B cell (primary cell): Measurements from ENCODE around the gene LZTR1. TPM values are rescaled to one million over a fixed set of nuclear protein-coding genes. Genes with fewer than 3 reads are reported as not detected.
A peak's percentile ranks its signal among the peaks of the same experiment; 100 is the strongest.

Experiments
- ATAC-seq: fragments of 200-7000 bp; cut with Tn5 transposase; one replicate; pipeline ENCODE4 v1.10.0; 2021; ENCODE audit warnings: low read depth, mild to moderate bottlenecking, moderate number of reproducible peaks, moderate library complexity
- CTCF ChIA-PET: fragments of 350-600 bp; sonication (Branson Sonifier 250); formaldehyde crosslinking; loops from one replicate; lab custom pipeline; 2021; ENCODE audit warnings: antibody characterized with exemption, inconsistent platforms; lab: Charles Lee
- POLR2A ChIA-PET: fragments of 350-600 bp; sonication (Branson Sonifier 250); formaldehyde crosslinking; loops from one replicate; lab custom pipeline; 2021; ENCODE audit warnings: antibody characterized with exemption; lab: Charles Lee
- DNase-seq: peaks from one replicate; pipeline ENCODE4 v3.0.0; 2013
- H2AFZ ChIP-seq: 2 replicates; pipeline ENCODE4 v1.6.1; 2012; ENCODE audit warnings: mild to moderate bottlenecking, low read depth, low read length; ENCODE audit not compliant: insufficient read depth, poor library complexity, severe bottlenecking
- H3K27ac ChIP-seq, 2 donors: 1 replicate in 1 of 2; 2 replicates in 1 of 2; pipeline ENCODE4 v1.5.1; 2012 to 2013; ENCODE audit warnings: low read length in 2 of 2, mild to moderate bottlenecking in 2 of 2, moderate library complexity in 1 of 2
- H3K27me3 ChIP-seq, 4 experiments: fragments of 200-600 bp in 1 of 4; sonication (generic) in 1 of 4; replicated peaks in 1 of 4; 1 replicate in 2 of 4; 2 replicates in 2 of 4; pipeline versions ENCODE4 v1.6.1 to v1.7.0; 2013 to 2016; ENCODE audit warnings: low read length in 3 of 4, mild to moderate bottlenecking in 2 of 4, mixed read lengths in 1 of 4, moderate library complexity in 1 of 4; ENCODE audit not compliant: insufficient read depth in 4 of 4, control insufficient read depth in 3 of 4; ENCODE audit errors: control extremely low read depth in 1 of 4
- H3K36me3 ChIP-seq, 2 experiments: replicated peaks in 1 of 2; 1 replicate in 1 of 2; 2 replicates in 1 of 2; pipeline versions ENCODE4 v1.6.1 to v1.7.1; 2013; ENCODE audit warnings: low read length in 1 of 2; ENCODE audit not compliant: insufficient read depth in 2 of 2, control insufficient read depth in 1 of 2; ENCODE audit errors: control extremely low read depth in 1 of 2, extremely low read depth in 1 of 2
- H3K4me1 ChIP-seq, 2 donors: fragments of 200-600 bp in 1 of 2; sonication (generic) in 1 of 2; 1 replicate in 1 of 2; 2 replicates in 1 of 2; pipeline versions ENCODE4 v1.5.1 to v1.6.1; 2013 to 2017; ENCODE audit warnings: low read length in 2 of 2; ENCODE audit not compliant: control insufficient read depth in 2 of 2, insufficient read depth in 2 of 2
- H3K4me2 ChIP-seq: replicated peaks from 2 replicates; pipeline ENCODE3; 2012; ENCODE audit warnings: mild to moderate bottlenecking, low read depth, low read length; ENCODE audit not compliant: poor library complexity, severe bottlenecking
- H3K4me3 ChIP-seq, 5 experiments: fragments of 200-600 bp in 1 of 5; sonication (generic) in 1 of 5; 1 replicate in 3 of 5; 2 replicates in 2 of 5; pipeline versions ENCODE4 v1.5.1 to v1.7.0; 2011 to 2016; ENCODE audit warnings: low read length in 4 of 5, mild to moderate bottlenecking in 4 of 5, low read depth in 2 of 5, control low read depth in 1 of 5, moderate library complexity in 1 of 5; ENCODE audit not compliant: insufficient read depth in 1 of 5; ENCODE audit errors: control extremely low read depth in 1 of 5, extremely low read depth in 1 of 5
- H3K79me2 ChIP-seq: fragments of 200-600 bp; sonication (generic); one replicate; pipeline ENCODE4 v1.6.0; 2016; ENCODE audit warnings: low read length; ENCODE audit not compliant: control insufficient read depth, insufficient read depth
- H3K9ac ChIP-seq: fragments of 200-600 bp; sonication (generic); 2 replicates; pipeline ENCODE4 v1.6.1; 2017; ENCODE audit warnings: mild to moderate bottlenecking, low read length, moderate library complexity
- H3K9me3 ChIP-seq, 3 donors: one replicate each; pipeline versions ENCODE4 v1.6.1 to v1.7.1; 2013; ENCODE audit warnings: low read length in 2 of 3; ENCODE audit not compliant: control insufficient read depth in 2 of 3, insufficient read depth in 1 of 3; ENCODE audit errors: control extremely low read depth in 1 of 3
- H4K20me1 ChIP-seq: 2 replicates; pipeline ENCODE4 v1.6.0; 2012; ENCODE audit warnings: mild to moderate bottlenecking, low read length; ENCODE audit not compliant: insufficient read depth, control insufficient read depth, poor library complexity, severe bottlenecking
- H3K27ac Mint-ChIP-seq: one replicate; pipeline ENCODE4 v1.8.0; 2021; ENCODE audit warnings: mixed read lengths
- H3K27me3 Mint-ChIP-seq: one replicate; pipeline ENCODE4 v1.8.0; 2021; ENCODE audit warnings: mixed read lengths
- H3K4me1 Mint-ChIP-seq: one replicate; pipeline ENCODE4 v1.8.0; 2021; ENCODE audit warnings: mixed read lengths
- H3K4me3 Mint-ChIP-seq: one replicate; pipeline ENCODE4 v1.8.0; 2021; ENCODE audit warnings: mixed read lengths
- H3K9me3 Mint-ChIP-seq: one replicate; pipeline ENCODE4 v1.8.0; 2022; ENCODE audit warnings: mixed read lengths; ENCODE audit not compliant: insufficient read depth
- CTCF ChIP-seq: fragments of 200-600 bp; IDR thresholded peaks from one replicate; pipeline ENCODE4 v1.8.0; 2022; ENCODE audit warnings: antibody characterized with exemption, mild to moderate bottlenecking
- EZH2 ChIP-seq: IDR thresholded peaks from 2 replicates; pipeline ENCODE4 v1.6.1; 2012; ENCODE audit warnings: borderline replicate concordance, low read depth, mild to moderate bottlenecking, moderate library complexity, low read length; ENCODE audit not compliant: insufficient read depth, poor library complexity, severe bottlenecking
- WGBS: methylation state at CpG from one replicate; pipeline ENCODE4 v1.1.5; 2013; ENCODE audit warnings: missing lambda C conversion rate; ENCODE audit not compliant: insufficient coverage; 5-methylcytosine and 5-hydroxymethylcytosine counted together
- intact Hi-C: fragments of 100-400 bp; cut with micrococcal nuclease; formaldehyde crosslinking; loops from one replicate; pipeline ENCODE4 v1.10.0; 2022
- polyA plus RNA-seq: library from polyadenylated mRNA; depleted of rRNA; stranded (reverse); fragments of >200 nt; gene quantifications from 2 replicates; pipeline ENCODE4 v1.2.3, GENCODE V29; 2012
- total RNA-seq, 2 donors: library from RNA; stranded (reverse); fragments of 120-200 nt in 1 of 2; gene quantifications; 1 replicate in 1 of 2; 2 replicates in 1 of 2; pipeline versions ENCODE4 v1.2.3 to v1.2.4, GENCODE V29; 2013 to 2022

LZTR1 gene
- total and polyA plus RNA-seq, 2 donors (not counting 1 experiment from before 2014, with no cell fraction given) = 75.7 to 94.8 TPM

- peak overlapping the region in 1 of 2 donors; percentile 74 for H3K27ac ChIP-seq
- H2AFZ ChIP-seq = no peak overlapping the region
- intact Hi-C loops = loop anchor here (5.0 kb wide), 1 partner anchor 310 kb away; no protein-coding TSS in a partner anchor
- H3K27me3 Mint-ChIP-seq = no peaks in the 10 kb centered on the region
- H4K20me1 ChIP-seq = no peaks in the 10 kb centered on the region
- peaks cover 14 to 24% of the 10 kb centered on the region in 2 donors for H3K4me1 ChIP-seq
- no peak overlapping the region for H3K4me2 ChIP-seq
- H3K4me3 Mint-ChIP-seq = peak overlapping the region; percentile 94
- no peaks in the 10 kb centered on the region for H3K9me3 ChIP-seq
- 97% methylated on average over 11 of the region's 14 CpGs for WGBS
- H3K9ac ChIP-seq = no peak overlapping the region
- no peak for TF ChIP-seq CTCF
- TF ChIP-seq EZH2 = no peak
- H3K27ac Mint-ChIP-seq = no peak overlapping the region
- no peak overlapping the region for H3K4me3 ChIP-seq
- H3K4me1 Mint-ChIP-seq = peaks cover 24% of the 10 kb centered on the region
- no peaks in the 10 kb centered on the region for H3K36me3 ChIP-seq
- ChIA-PET CTCF (no interaction called here), POLR2A (interaction anchor here (0.5 to 2.0 kb wide), 2 partner anchors 10 to 604 kb away, joined by 4 to 6 read pairs; no protein-coding TSS in a partner anchor)
- no peaks in the 10 kb centered on the region for H3K9me3 Mint-ChIP-seq
- ATAC-seq (no peak), DNase-seq (no peak)
- no peaks in the 10 kb centered on the region for H3K79me2 ChIP-seq
- H3K27me3 ChIP-seq = no peaks in the 10 kb centered on the region
Measured at GRCh38 chr22:21012446-21013407, 30.6 kb downstream of the LZTR1 start.
